ENCODE results near the gene EYS.

EYS gene

GRCh38 chr6:64914124-64914523, 792.9 kb downstream of the EYS start:
- no peak for TF ChIP-seq REST (IDR thresholded peaks at IDR 0.05; ENCODE audit: insufficient read depth in 1 of 2, low read depth in 2 of 2, low read length in 2 of 2)
- no peak for TF ChIP-seq SIN3A (IDR thresholded peaks at IDR 0.05; ENCODE audit: borderline replicate concordance, insufficient read depth, low read length)

- TF ChIP-seq POLR2AphosphoS5 (IDR thresholded peaks at IDR 0.05; ENCODE audit: low read depth, low read length): no peak
- TF ChIP-seq REST (IDR thresholded peaks at IDR 0.05; ENCODE audit: insufficient read depth in 1 of 2, low read depth in 2 of 2, low read length in 2 of 2): no peak
- no peak for TF ChIP-seq FOXP2 (optimal IDR thresholded peaks at IDR 0.05; ENCODE audit: borderline replicate concordance, extremely low read depth, extremely low read length, insufficient read depth)
- TF ChIP-seq SIN3A (IDR thresholded peaks at IDR 0.05; ENCODE audit: borderline replicate concordance, insufficient read depth, low read length): no peak
- TF ChIP-seq TAF1 (IDR thresholded peaks at IDR 0.05; ENCODE audit: borderline replicate concordance, insufficient read depth, low read length): no peak
Observed at GRCh38 chr6:64912966-64913365, 794.1 kb downstream of the EYS start.

- TF ChIP-seq POLR2AphosphoS5 (IDR thresholded peaks at IDR 0.05; ENCODE audit: low read depth, low read length) (no peak), TAF1 (IDR thresholded peaks at IDR 0.05; ENCODE audit: borderline replicate concordance, insufficient read depth, low read length) (no peak), SIN3A (IDR thresholded peaks at IDR 0.05; ENCODE audit: borderline replicate concordance, insufficient read depth, low read length) (no peak), FOXP2 (optimal IDR thresholded peaks at IDR 0.05; ENCODE audit: borderline replicate concordance, extremely low read depth, extremely low read length, insufficient read depth) (no peak), REST (IDR thresholded peaks at IDR 0.05; ENCODE audit: insufficient read depth in 1 of 2, low read depth in 2 of 2, low read length in 2 of 2) (no peak)
Observed at GRCh38 chr6:64908104-64908503, 798.9 kb downstream of the EYS start.

GRCh38 chr6:64904616-64905015, 802.4 kb downstream of the EYS start:
- TF ChIP-seq FOXP2 (optimal IDR thresholded peaks at IDR 0.05; ENCODE audit: borderline replicate concordance, extremely low read depth, extremely low read length, insufficient read depth): no peak
- no peak for TF ChIP-seq POLR2AphosphoS5 (IDR thresholded peaks at IDR 0.05; ENCODE audit: low read depth, low read length)
- TF ChIP-seq REST (IDR thresholded peaks at IDR 0.05; ENCODE audit: insufficient read depth in 1 of 2, low read depth in 2 of 2, low read length in 2 of 2): no peak
- TF ChIP-seq SIN3A (IDR thresholded peaks at IDR 0.05; ENCODE audit: borderline replicate concordance, insufficient read depth, low read length): no peak
- TF ChIP-seq TAF1 (IDR thresholded peaks at IDR 0.05; ENCODE audit: borderline replicate concordance, insufficient read depth, low read length): no peak

- TF ChIP-seq FOXP2 (optimal IDR thresholded peaks at IDR 0.05; ENCODE audit: borderline replicate concordance, extremely low read depth, extremely low read length, insufficient read depth): no peak
- TF ChIP-seq SIN3A (IDR thresholded peaks at IDR 0.05; ENCODE audit: borderline replicate concordance, insufficient read depth, low read length): no peak
- TF ChIP-seq TAF1 (IDR thresholded peaks at IDR 0.05; ENCODE audit: borderline replicate concordance, insufficient read depth, low read length): no peak
- no peak for TF ChIP-seq REST (IDR thresholded peaks at IDR 0.05; ENCODE audit: insufficient read depth in 1 of 2, low read depth in 2 of 2, low read length in 2 of 2)
- TF ChIP-seq POLR2AphosphoS5 (IDR thresholded peaks at IDR 0.05; ENCODE audit: low read depth, low read length): no peak
Observed at GRCh38 chr6:64902596-64902995, 804.4 kb downstream of the EYS start.
